Skeletal muscle cell (primary cell): ENCODE measurements around the gene ABCF2.

Experiments
- DNase-seq: peaks from one replicate; pipeline ENCODE4 v3.0.0-alpha.2; 2010; ENCODE audit warnings: low read depth
- H3K4me3 ChIP-seq: 2 replicates; pipeline ENCODE4 v1.5.1; 2011; ENCODE audit warnings: low read depth, mild to moderate bottlenecking, control low read depth, low read length, moderate library complexity

ABCF2 gene

GRCh38 chr7:151226875-151227782 is at the start of gene ABCF2:
ABCF2 (minus strand) TSS chr7:151227205; CDS start chr7:151226458, 747 bp downstream.
- DNase-seq = peak; percentile 97
- H3K4me3 ChIP-seq = peak within 1 kb of the TSS; percentile 81

- DNase-seq = no peak
- peak overlapping the region; percentile 47 for H3K4me3 ChIP-seq
Measured at GRCh38 chr7:151275813-151276577, 49.0 kb upstream of the ABCF2 start.

- H3K4me3 ChIP-seq = no peak overlapping the region
- no peak for DNase-seq
Measured at GRCh38 chr7:151274936-151275812, 48.2 kb upstream of the ABCF2 start.

- no peak overlapping the region for H3K4me3 ChIP-seq
- no peak for DNase-seq
Measured at GRCh38 chr7:151274396-151274795, 47.4 kb upstream of the ABCF2 start.

- H3K4me3 ChIP-seq = no peak overlapping the region
- no peak for DNase-seq
Measured at GRCh38 chr7:151273651-151274390, 46.8 kb upstream of the ABCF2 start.

- no peak overlapping the region for H3K4me3 ChIP-seq
- no peak for DNase-seq
Measured at GRCh38 chr7:151272877-151273276, 45.9 kb upstream of the ABCF2 start.

GRCh38 chr7:151272405-151272804 is 45.4 kb upstream of the ABCF2 start:
- no peak for DNase-seq

GRCh38 chr7:151271699-151272355 is 44.8 kb upstream of the ABCF2 start:
- DNase-seq = peak; percentile 21
- no peak overlapping the region for H3K4me3 ChIP-seq

More at GRCh38 chr7:151272405-151272804, 45.4 kb upstream of the ABCF2 start:
- no peak overlapping the region for H3K4me3 ChIP-seq

GRCh38 chr7:151269511-151269910 is 42.5 kb upstream of the ABCF2 start:
- DNase-seq = no peak

GRCh38 chr7:151265351-151265931 is 38.4 kb upstream of the ABCF2 start:
- H3K4me3 ChIP-seq = no peak overlapping the region
- no peak for DNase-seq

More at GRCh38 chr7:151269511-151269910, 42.5 kb upstream of the ABCF2 start:
- H3K4me3 ChIP-seq = no peak overlapping the region

- DNase-seq = no peak
- H3K4me3 ChIP-seq = no peak overlapping the region
Measured at GRCh38 chr7:151264615-151265014, 37.6 kb upstream of the ABCF2 start.

GRCh38 chr7:151261529-151261928 is 34.5 kb upstream of the ABCF2 start:
- H3K4me3 ChIP-seq = no peak overlapping the region
- DNase-seq = no peak

- no peak overlapping the region for H3K4me3 ChIP-seq
- DNase-seq = no peak
Measured at GRCh38 chr7:151260883-151261282, 33.9 kb upstream of the ABCF2 start.

- no peak for DNase-seq
- no peak overlapping the region for H3K4me3 ChIP-seq
Measured at GRCh38 chr7:151260471-151260870, 33.5 kb upstream of the ABCF2 start.

- no peak for DNase-seq
- no peak overlapping the region for H3K4me3 ChIP-seq
Measured at GRCh38 chr7:151257990-151258389, 31.0 kb upstream of the ABCF2 start.

- no peak for DNase-seq
- no peak overlapping the region for H3K4me3 ChIP-seq
Measured at GRCh38 chr7:151256410-151257045, 29.5 kb upstream of the ABCF2 start.

- H3K4me3 ChIP-seq = no peak overlapping the region
- DNase-seq = no peak
Measured at GRCh38 chr7:151255390-151255789, 28.4 kb upstream of the ABCF2 start.

GRCh38 chr7:151254851-151255250 is 27.8 kb upstream of the ABCF2 start:
- no peak for DNase-seq
- H3K4me3 ChIP-seq = no peak overlapping the region
